A673 (cell line): ENCODE measurements around the gene ANGEL2. TPM values are rescaled to one million over a fixed set of nuclear protein-coding genes. Genes with fewer than 3 reads are reported as not detected.
"Not testable (repeated sequence)": the region's sequence is repeated elsewhere in the genome, so short reads cannot be mapped to it uniquely, and the experiment has no call there.

ENCODE experiments used
- BruUV-seq: library from RNA; stranded (reverse); fragments of 400-500 nt; replicated peaks from 2 replicates; lab custom pipeline; 2021; lab: Mats Ljungman, UMichigan
- CTCF ChIA-PET: fragments of 300-600 bp; sonication (Branson Sonifier 250); formaldehyde crosslinking; loops from one replicate; lab custom pipeline; 2022; ENCODE audit warnings: antibody characterized with exemption; lab: Charles Lee
- POLR2A ChIA-PET: fragments of 300-600 bp; sonication (Branson Sonifier 250); formaldehyde crosslinking; loops from one replicate; lab custom pipeline; 2022; ENCODE audit warnings: antibody characterized with exemption; ENCODE audit not compliant: low non-redundant PET; lab: Charles Lee
- DNase-seq: peaks from one replicate; pipeline ENCODE4 v3.0.0-alpha.2; 2015; ENCODE audit warnings: low spot score
- H3K27ac ChIP-seq: fragments of 200-600 bp; sonication (generic); 2 replicates; pipeline ENCODE4 v1.5.1; 2016; ENCODE audit warnings: mixed run types, low read depth, mild to moderate bottlenecking, mixed read lengths, antibody characterized with exemption, low read length; ENCODE audit not compliant: poor library complexity, severe bottlenecking
- H3K27me3 ChIP-seq: fragments of 200-600 bp; sonication (generic); replicated peaks from 2 replicates; pipeline ENCODE4 v1.6.1; 2017; ENCODE audit warnings: mixed run types, low read depth, mild to moderate bottlenecking, mixed read lengths, antibody characterized with exemption, low read length; ENCODE audit not compliant: insufficient read depth, poor library complexity
- H3K36me3 ChIP-seq: fragments of 200-600 bp; sonication (generic); 2 replicates; pipeline ENCODE4 v1.6.1; 2016; ENCODE audit warnings: mixed run types, mild to moderate bottlenecking, mixed read lengths, antibody characterized with exemption, low read length; ENCODE audit not compliant: insufficient read depth, poor library complexity, severe bottlenecking
- H3K4me1 ChIP-seq: fragments of 200-600 bp; sonication (generic); 2 replicates; pipeline ENCODE4 v1.6.1; 2017; ENCODE audit warnings: mixed run types, mild to moderate bottlenecking, mixed read lengths, antibody characterized with exemption, low read length; ENCODE audit not compliant: insufficient read depth, poor library complexity, severe bottlenecking
- H3K4me3 ChIP-seq: fragments of 200-600 bp; sonication (generic); 2 replicates; pipeline ENCODE4 v1.5.1; 2016; ENCODE audit warnings: low read depth, mixed run types, mild to moderate bottlenecking, mixed read lengths, low read length; ENCODE audit not compliant: poor library complexity, severe bottlenecking
- H3K9me3 ChIP-seq: fragments of 200-600 bp; sonication (generic); 2 replicates; pipeline ENCODE4 v1.6.1; 2016; ENCODE audit warnings: mixed run types, low read depth, mild to moderate bottlenecking, mixed read lengths, antibody characterized with exemption, low read length; ENCODE audit not compliant: poor library complexity, severe bottlenecking
- CTCF ChIP-seq: fragments of 300-800, 200-600 bp; sonication (generic); conservative IDR thresholded peaks from 2 replicates; pipeline ENCODE4 v1.5.1; 2017; ENCODE audit warnings: low read depth, mild to moderate bottlenecking, antibody characterized with exemption, low read length, moderate library complexity, mixed read lengths
- EZH2 ChIP-seq: fragments of 200-600 bp; sonication (generic); IDR thresholded peaks from 2 replicates; pipeline ENCODE4 v1.6.1; 2017; ENCODE audit warnings: borderline replicate concordance, low read depth, mild to moderate bottlenecking, mixed read lengths, antibody characterized with exemption, low read length; ENCODE audit not compliant: poor library complexity, severe bottlenecking
- intact Hi-C: fragments of 100-400 bp; cut with micrococcal nuclease; formaldehyde crosslinking; loops from one replicate; pipeline ENCODE4 v1.10.0; 2022; ENCODE audit not compliant: unreplicated experiment
- total RNA-seq: library from RNA; stranded (reverse); gene quantifications from 2 replicates; pipeline ENCODE4 v1.2.3, GENCODE V29; 2021

The ANGEL2 gene
- total RNA-seq, 1 experiment from 2014 or later = 36.3 TPM

- no peaks in the 10 kb centered on the region for H3K36me3 ChIP-seq
Observed at GRCh38 chr1:213034713-213035112, 19.0 kb upstream of the ANGEL2 start.

DNA sequence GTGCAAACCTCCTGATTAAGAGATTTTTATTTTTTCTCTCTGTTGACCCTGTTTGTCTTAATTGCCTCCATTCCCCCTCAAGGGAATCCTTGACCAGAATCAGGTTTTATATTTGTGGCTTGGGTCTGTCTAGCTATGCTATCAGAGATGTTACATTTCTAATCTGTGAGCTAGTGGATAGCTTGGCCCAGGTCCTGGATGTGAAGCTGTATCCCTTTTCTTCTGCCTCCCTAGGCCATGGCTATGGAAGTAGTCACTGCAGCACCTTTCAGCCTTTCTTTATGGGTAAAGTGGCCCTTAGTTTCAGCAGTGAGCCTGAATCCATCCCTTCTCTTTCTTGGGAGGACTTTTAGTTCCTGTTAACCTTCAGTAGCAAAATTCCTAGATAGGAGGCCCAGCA lies 17.0 kb upstream of the ANGEL2 start:
- no TSS peak for BruUV-seq
- Histone ChIP-seq H3K9me3 (peaks cover 4% of the 10 kb centered on the region), H3K27me3 (peaks cover 26% of the 10 kb centered on the region), H3K4me3 (no peak overlapping the region), H3K4me1 (no peaks in the 10 kb centered on the region), H3K36me3 (no peaks in the 10 kb centered on the region), H3K27ac (no peak overlapping the region)
- ChIA-PET POLR2A (no interaction called here), CTCF (no interaction called here)
- TF ChIP-seq EZH2 (no peak), CTCF (no peak)
- DNase-seq = no peak
- intact Hi-C loops = no loop called here

More at GRCh38 chr1:213034713-213035112, 19.0 kb upstream of the ANGEL2 start:
- ChIA-PET CTCF (no interaction called here), POLR2A (no interaction called here)
- DNase-seq = no peak
- intact Hi-C loops = no loop called here
- Histone ChIP-seq H3K27ac (no peak overlapping the region), H3K4me3 (no peak overlapping the region), H3K27me3 (peaks cover 16% of the 10 kb centered on the region), H3K4me1 (no peaks in the 10 kb centered on the region), H3K9me3 (peaks cover 4% of the 10 kb centered on the region)
- no TSS peak for BruUV-seq
- TF ChIP-seq CTCF (no peak), EZH2 (no peak)

DNA sequence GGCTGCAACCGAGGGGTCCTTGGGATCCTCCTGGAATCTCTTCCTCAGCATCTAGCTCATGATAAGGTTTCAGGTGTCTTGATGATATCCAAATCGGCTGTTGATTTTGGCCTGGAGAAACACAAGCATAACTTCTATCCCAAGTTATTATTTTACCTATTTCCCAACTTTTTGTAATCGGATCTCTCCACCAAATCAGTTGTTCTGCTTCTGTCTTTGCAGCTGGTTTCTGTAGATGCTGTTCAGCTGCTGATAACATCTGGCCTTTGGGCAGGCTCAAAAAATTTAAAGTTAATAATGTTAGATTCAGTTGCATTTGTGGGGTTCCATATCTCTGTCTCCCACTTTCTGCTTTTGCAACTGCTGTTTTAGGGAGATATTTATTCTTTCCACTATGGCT lies 11.4 kb upstream of the ANGEL2 start:
- H3K9me3 ChIP-seq, H3K27ac ChIP-seq, H3K36me3 ChIP-seq, H3K4me3 ChIP-seq, H3K4me1 ChIP-seq, CTCF ChIA-PET, POLR2A ChIA-PET, intact Hi-C loops, BruUV-seq, DNase-seq: not testable (repeated sequence)
- peaks cover 38% of the 10 kb centered on the region for H3K27me3 ChIP-seq

- H3K27ac ChIP-seq = no peak overlapping the region
- H3K36me3 ChIP-seq = no peaks in the 10 kb centered on the region
- H3K9me3 ChIP-seq = no peaks in the 10 kb centered on the region
- H3K4me1 ChIP-seq = no peaks in the 10 kb centered on the region
- ChIA-PET POLR2A (no interaction called here), CTCF (no interaction called here)
- peaks cover 12% of the 10 kb centered on the region for H3K27me3 ChIP-seq
- no peak for DNase-seq
- intact Hi-C loops = no loop called here
- no peak overlapping the region for H3K4me3 ChIP-seq
- no peak for TF ChIP-seq EZH2
- no peak for TF ChIP-seq CTCF
- BruUV-seq = no TSS peak
Observed at GRCh38 chr1:213020016-213020415, 4.3 kb upstream of the ANGEL2 start.
